Liver (tissue), 9 donors: ENCODE measurements around the gene UBR4. TPM values are rescaled to one million over a fixed set of nuclear protein-coding genes. Genes with fewer than 3 reads are reported as not detected.
A peak's percentile ranks its signal among the peaks of the same experiment; 100 is the strongest.

Source experiments
- DNase-seq: peaks from one replicate; pipeline ENCODE4 v3.0.0-alpha.2; 2017; ENCODE audit warnings: low spot score
- H3K27ac ChIP-seq, 2 donors: one replicate each; pipeline ENCODE4 v1.7.0; 2013; ENCODE audit warnings: inconsistent platforms in 2 of 2, low read length in 2 of 2, control low read depth in 1 of 2, low read depth in 1 of 2, mild to moderate bottlenecking in 1 of 2
- H3K27me3 ChIP-seq, 4 donors: one replicate each; pipeline versions ENCODE4 v1.6.1 to v1.7.0; 2013; ENCODE audit warnings: low read length in 3 of 4, inconsistent platforms in 1 of 4, mild to moderate bottlenecking in 1 of 4, moderate library complexity in 1 of 4; ENCODE audit not compliant: control insufficient read depth in 4 of 4, insufficient read depth in 4 of 4
- H3K36me3 ChIP-seq, 4 donors: one replicate each; pipeline versions ENCODE4 v1.6.1 to v1.7.0; 2013; ENCODE audit warnings: low read length in 3 of 4, mild to moderate bottlenecking in 3 of 4, low read depth in 1 of 4, moderate library complexity in 1 of 4; ENCODE audit not compliant: control insufficient read depth in 4 of 4, insufficient read depth in 3 of 4
- H3K4me1 ChIP-seq, 4 donors: one replicate each; pipeline versions ENCODE4 v1.6.1 to v1.7.0; 2013; ENCODE audit warnings: low read length in 3 of 4, mild to moderate bottlenecking in 3 of 4, moderate library complexity in 1 of 4; ENCODE audit not compliant: control insufficient read depth in 4 of 4, insufficient read depth in 4 of 4
- H3K4me3 ChIP-seq, 3 donors: one replicate each; pipeline versions ENCODE4 v1.6.1 to v1.7.0; 2013; ENCODE audit warnings: low read length in 3 of 3, control low read depth in 1 of 3, low read depth in 1 of 3, mild to moderate bottlenecking in 1 of 3
- H3K9ac ChIP-seq, 2 donors: one replicate each; pipeline ENCODE4 v1.7.0; 2013; ENCODE audit warnings: low read length in 2 of 2, mild to moderate bottlenecking in 2 of 2, moderate library complexity in 2 of 2, control low read depth in 1 of 2, low read depth in 1 of 2
- H3K9me3 ChIP-seq, 4 donors: one replicate each; pipeline versions ENCODE4 v1.6.1 to v1.7.0; 2013; ENCODE audit warnings: low read length in 3 of 4; ENCODE audit not compliant: control insufficient read depth in 4 of 4
- CTCF ChIP-seq: fragments of 150-350 bp; IDR thresholded peaks from 2 replicates; pipeline ENCODE4 v1.5.1; 2017; ENCODE audit warnings: improper control_type of control experiment, low read depth, low read length; ENCODE audit not compliant: missing input control
- FOXA1 ChIP-seq: IDR thresholded peaks from 2 replicates; pipeline ENCODE4 v1.6.1; 2016; ENCODE audit warnings: antibody characterized with exemption
- FOXA2 ChIP-seq: IDR thresholded peaks from 2 replicates; pipeline ENCODE4 v1.6.1; 2016; ENCODE audit warnings: antibody characterized with exemption
- HNF4A ChIP-seq, 2 donors: conservative IDR thresholded peaks; 2 replicates each; pipeline ENCODE4 v1.6.1; 2016; ENCODE audit warnings: antibody characterized with exemption in 2 of 2, mild to moderate bottlenecking in 2 of 2
- HNF4G ChIP-seq: IDR thresholded peaks from 2 replicates; pipeline ENCODE4 v1.6.1; 2016; ENCODE audit warnings: antibody characterized with exemption
- JUND ChIP-seq, 2 donors: IDR thresholded peaks; 2 replicates each; pipeline ENCODE4 v1.6.1; 2016; ENCODE audit warnings: antibody characterized with exemption in 2 of 2
- MAX ChIP-seq: IDR thresholded peaks from 2 replicates; pipeline ENCODE4 v1.6.1; 2016; ENCODE audit warnings: antibody characterized with exemption
- NR2F2 ChIP-seq: IDR thresholded peaks from 2 replicates; pipeline ENCODE4 v1.6.1; 2016; ENCODE audit warnings: antibody characterized with exemption
- RAD21 ChIP-seq, 2 donors: IDR thresholded peaks; 2 replicates each; pipeline ENCODE4 v1.6.1; 2016; ENCODE audit warnings: antibody characterized with exemption in 2 of 2, mild to moderate bottlenecking in 2 of 2
- RXRA ChIP-seq, 2 donors: IDR thresholded peaks; 2 replicates each; pipeline ENCODE4 v1.6.1; 2017 to 2018; ENCODE audit warnings: antibody characterized with exemption in 2 of 2, mild to moderate bottlenecking in 1 of 2
- SP1 ChIP-seq: IDR thresholded peaks from 2 replicates; pipeline ENCODE4 v1.6.1; 2018; ENCODE audit warnings: antibody characterized with exemption, mild to moderate bottlenecking
- TAF1 ChIP-seq: conservative IDR thresholded peaks from 2 replicates; pipeline ENCODE4 v1.6.1; 2016; ENCODE audit warnings: antibody characterized with exemption, mild to moderate bottlenecking
- YY1 ChIP-seq: IDR thresholded peaks from 2 replicates; pipeline ENCODE4 v1.6.1; 2016; ENCODE audit warnings: antibody characterized with exemption, mild to moderate bottlenecking
- WGBS: extraction: QIAGEN DNeasy Blood & Tissue Kit; methylation state at CpG from one replicate; pipeline ENCODE4 v1.1.7; 2013; 5-methylcytosine and 5-hydroxymethylcytosine counted together
- polyA plus RNA-seq, 2 donors: library from polyadenylated mRNA; stranded (reverse) in 1 of 2; unstranded in 1 of 2; fragments of 200-250 nt in 1 of 2; fragments of >200 nt in 1 of 2; fragmentation: Nextera tagmentation in 1 of 2; extraction: Ambion mirVana in 1 of 2; gene quantifications; one replicate each; pipeline versions ENCODE4 v1.2.1 to v1.2.3, GENCODE V29; 2013 to 2015
- total RNA-seq, 2 donors: library from RNA; depleted of rRNA; stranded (reverse); fragments of >200 nt; gene quantifications; one replicate each; pipeline ENCODE4 v1.2.3, GENCODE V29; 2014
- TF ChIP-seq, protein P1 (sequence below): IDR thresholded peaks from 2 replicates; pipeline ENCODE4 v1.6.1; 2016; ENCODE audit warnings: antibody characterized with exemption
- TF ChIP-seq, protein P2 (sequence below): IDR thresholded peaks from 2 replicates; pipeline ENCODE4 v1.6.1; 2016; ENCODE audit warnings: antibody characterized with exemption
- donor health status: healthy.
- donor health status: healthy.
- donor health status: healthy.
- donor health status: healthy.
- donor health status: healthy.

The UBR4 gene
- total and polyA plus RNA-seq, 4 donors: 45.4 to 156 (median 86.9) TPM

DNA sequence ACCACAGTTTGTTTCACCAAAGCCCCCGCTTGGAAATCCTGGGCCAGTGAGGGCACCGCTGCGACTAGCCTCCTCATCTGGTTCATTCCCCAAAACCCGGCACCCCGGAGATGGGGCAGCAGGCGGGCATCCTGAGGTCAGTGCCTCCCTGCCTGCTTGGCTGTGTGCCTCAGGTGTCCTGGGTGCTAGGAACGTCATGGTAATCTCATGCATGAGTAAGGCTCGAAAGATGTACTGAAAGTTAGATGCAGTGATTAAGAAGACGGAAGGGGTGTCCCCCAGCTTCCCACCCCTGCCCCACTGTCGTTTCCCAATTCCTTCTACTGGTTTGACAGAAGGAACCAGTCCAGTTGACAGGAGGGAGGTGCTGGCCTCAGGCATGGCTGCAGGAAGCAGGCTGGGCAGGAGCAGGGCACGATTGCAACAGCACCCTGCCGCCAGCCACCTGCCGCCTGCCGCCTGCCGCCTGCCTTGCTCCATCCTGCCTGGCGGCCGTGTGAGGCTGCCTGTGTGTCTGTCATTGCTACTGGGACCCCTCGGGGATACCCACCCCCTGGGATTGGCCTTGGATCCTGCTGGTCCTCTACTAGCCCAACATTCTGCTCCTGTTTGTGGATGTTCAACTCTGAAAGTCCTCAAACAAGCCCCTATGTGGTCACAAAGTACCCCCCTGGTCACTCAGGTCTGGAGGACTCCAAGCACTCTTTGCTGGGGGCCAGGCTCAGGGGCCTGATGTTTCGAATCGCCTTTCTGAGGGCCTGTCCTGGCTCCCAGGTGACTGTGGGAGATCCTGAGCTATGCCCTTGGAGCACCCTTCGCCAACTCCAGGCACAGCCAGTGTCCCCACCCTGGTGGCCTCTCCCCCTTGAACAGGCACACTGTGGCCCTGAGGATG lies 180.6 kb downstream of the UBR4 start:
- WGBS: 51% methylated on average over 21 of the region's 21 CpGs
- no peaks in the 10 kb centered on the region for H3K27me3 ChIP-seq
- peaks cover 3 to 15% (median 9%) of the 10 kb centered on the region in 4 donors for H3K4me1 ChIP-seq
- H3K27ac ChIP-seq: peak overlapping the region in 1 of 2 donors; percentile 23
- no peak for DNase-seq
- H3K9ac ChIP-seq: no peak overlapping the region
- H3K9me3 ChIP-seq: no peaks in the 10 kb centered on the region
- no peak for TF ChIP-seq FOXA1
- peak; percentile 23 for TF ChIP-seq MAX
- peak in 1 of 2 donors; percentile 12 for TF ChIP-seq RXRA (IDR thresholded peaks at IDR 0.05)
- TF ChIP-seq SP1: no peak
- peak in 1 of 2 donors; percentile 54 for TF ChIP-seq RAD21 (IDR thresholded peaks at IDR 0.05)
- no peak for TF ChIP-seq JUND (IDR thresholded peaks at IDR 0.05)
- TF ChIP-seq FOXA2: no peak
- TF ChIP-seq CTCF: peak; percentile 10
- peak in 1 of 2 donors; percentile 12 for TF ChIP-seq HNF4A (conservative IDR thresholded peaks at IDR 0.05)
- TF ChIP-seq YY1: peak; percentile 40
- H3K36me3 ChIP-seq: no peaks in the 10 kb centered on the region
- no peak overlapping the region for H3K4me3 ChIP-seq

GRCh38 chr1:19028546-19029129 lies 181.4 kb downstream of the UBR4 start:
- no peak for DNase-seq
- Histone ChIP-seq H3K27me3 (no peaks in the 10 kb centered on the region), H3K4me3 (no peak overlapping the region), H3K4me1 (peaks cover 3 to 15% (median 9%) of the 10 kb centered on the region in 4 donors), H3K36me3 (no peaks in the 10 kb centered on the region), H3K27ac (no peak overlapping the region), H3K9ac (no peak overlapping the region), H3K9me3 (no peaks in the 10 kb centered on the region)
- TF ChIP-seq, protein P1, sequence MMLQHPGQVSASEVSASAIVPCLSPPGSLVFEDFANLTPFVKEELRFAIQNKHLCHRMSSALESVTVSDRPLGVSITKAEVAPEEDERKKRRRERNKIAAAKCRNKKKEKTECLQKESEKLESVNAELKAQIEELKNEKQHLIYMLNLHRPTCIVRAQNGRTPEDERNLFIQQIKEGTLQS: no peak
- no peak for TF ChIP-seq CTCF
- TF ChIP-seq, protein P2, sequence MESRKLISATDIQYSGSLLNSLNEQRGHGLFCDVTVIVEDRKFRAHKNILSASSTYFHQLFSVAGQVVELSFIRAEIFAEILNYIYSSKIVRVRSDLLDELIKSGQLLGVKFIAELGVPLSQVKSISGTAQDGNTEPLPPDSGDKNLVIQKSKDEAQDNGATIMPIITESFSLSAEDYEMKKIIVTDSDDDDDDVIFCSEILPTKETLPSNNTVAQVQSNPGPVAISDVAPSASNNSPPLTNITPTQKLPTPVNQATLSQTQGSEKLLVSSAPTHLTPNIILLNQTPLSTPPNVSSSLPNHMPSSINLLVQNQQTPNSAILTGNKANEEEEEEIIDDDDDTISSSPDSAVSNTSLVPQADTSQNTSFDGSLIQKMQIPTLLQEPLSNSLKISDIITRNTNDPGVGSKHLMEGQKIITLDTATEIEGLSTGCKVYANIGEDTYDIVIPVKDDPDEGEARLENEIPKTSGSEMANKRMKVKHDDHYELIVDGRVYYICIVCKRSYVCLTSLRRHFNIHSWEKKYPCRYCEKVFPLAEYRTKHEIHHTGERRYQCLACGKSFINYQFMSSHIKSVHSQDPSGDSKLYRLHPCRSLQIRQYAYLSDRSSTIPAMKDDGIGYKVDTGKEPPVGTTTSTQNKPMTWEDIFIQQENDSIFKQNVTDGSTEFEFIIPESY: no peak
- no peak for TF ChIP-seq HNF4G
- TF ChIP-seq JUND (IDR thresholded peaks at IDR 0.05): no peak
- TF ChIP-seq FOXA1: no peak
- no peak for TF ChIP-seq TAF1
- TF ChIP-seq FOXA2: no peak
- no peak for TF ChIP-seq MAX
- no peak for TF ChIP-seq YY1
- TF ChIP-seq NR2F2: no peak
- 88% methylated on average over 8 of the region's 8 CpGs for whole genome bisulfite sequencing
